ENCODE measurements around the gene MYL11.

DNA sequence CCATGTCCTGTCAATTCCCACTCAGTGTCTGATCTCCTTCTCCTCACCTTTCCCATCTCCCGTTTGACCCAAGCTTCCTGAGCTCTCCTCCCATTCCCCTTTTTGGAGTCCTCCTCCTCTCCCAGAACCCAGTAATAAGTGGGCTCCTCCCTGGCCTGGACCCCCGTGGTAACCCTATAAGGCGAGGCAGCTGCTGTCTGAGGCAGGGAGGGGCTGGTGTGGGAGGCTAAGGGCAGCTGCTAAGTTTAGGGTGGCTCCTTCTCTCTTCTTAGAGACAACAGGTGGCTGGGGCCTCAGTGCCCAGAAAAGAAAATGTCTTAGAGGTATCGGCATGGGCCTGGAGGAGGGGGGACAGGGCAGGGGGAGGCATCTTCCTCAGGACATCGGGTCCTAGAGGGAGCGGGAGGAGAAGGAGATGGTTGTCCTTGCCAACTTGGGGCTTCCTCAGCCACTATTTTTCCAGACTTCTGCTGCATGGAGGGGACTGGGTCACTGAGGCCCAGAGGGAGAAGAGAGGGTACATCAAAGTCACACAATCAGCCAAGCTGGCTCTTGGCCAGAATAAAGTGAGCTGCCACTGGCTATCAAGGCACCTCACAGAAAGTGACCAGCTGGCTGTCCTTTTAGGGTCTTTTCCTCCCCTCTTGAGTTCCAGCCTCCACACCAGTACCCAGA is 2.4 kb upstream of the MYL11 start:
- no peak for TF ChIP-seq KDM1A (IDR thresholded peaks at IDR 0.05; ENCODE audit: low read depth)
- TF ChIP-seq, protein P1, sequence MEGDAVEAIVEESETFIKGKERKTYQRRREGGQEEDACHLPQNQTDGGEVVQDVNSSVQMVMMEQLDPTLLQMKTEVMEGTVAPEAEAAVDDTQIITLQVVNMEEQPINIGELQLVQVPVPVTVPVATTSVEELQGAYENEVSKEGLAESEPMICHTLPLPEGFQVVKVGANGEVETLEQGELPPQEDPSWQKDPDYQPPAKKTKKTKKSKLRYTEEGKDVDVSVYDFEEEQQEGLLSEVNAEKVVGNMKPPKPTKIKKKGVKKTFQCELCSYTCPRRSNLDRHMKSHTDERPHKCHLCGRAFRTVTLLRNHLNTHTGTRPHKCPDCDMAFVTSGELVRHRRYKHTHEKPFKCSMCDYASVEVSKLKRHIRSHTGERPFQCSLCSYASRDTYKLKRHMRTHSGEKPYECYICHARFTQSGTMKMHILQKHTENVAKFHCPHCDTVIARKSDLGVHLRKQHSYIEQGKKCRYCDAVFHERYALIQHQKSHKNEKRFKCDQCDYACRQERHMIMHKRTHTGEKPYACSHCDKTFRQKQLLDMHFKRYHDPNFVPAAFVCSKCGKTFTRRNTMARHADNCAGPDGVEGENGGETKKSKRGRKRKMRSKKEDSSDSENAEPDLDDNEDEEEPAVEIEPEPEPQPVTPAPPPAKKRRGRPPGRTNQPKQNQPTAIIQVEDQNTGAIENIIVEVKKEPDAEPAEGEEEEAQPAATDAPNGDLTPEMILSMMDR (IDR thresholded peaks at IDR 0.05), result no peak
- TF ChIP-seq POLR2A (IDR thresholded peaks at IDR 0.05; ENCODE audit: low read length), result no peak
- TF ChIP-seq, protein P2, sequence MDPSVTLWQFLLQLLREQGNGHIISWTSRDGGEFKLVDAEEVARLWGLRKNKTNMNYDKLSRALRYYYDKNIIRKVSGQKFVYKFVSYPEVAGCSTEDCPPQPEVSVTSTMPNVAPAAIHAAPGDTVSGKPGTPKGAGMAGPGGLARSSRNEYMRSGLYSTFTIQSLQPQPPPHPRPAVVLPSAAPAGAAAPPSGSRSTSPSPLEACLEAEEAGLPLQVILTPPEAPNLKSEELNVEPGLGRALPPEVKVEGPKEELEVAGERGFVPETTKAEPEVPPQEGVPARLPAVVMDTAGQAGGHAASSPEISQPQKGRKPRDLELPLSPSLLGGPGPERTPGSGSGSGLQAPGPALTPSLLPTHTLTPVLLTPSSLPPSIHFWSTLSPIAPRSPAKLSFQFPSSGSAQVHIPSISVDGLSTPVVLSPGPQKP (IDR thresholded peaks at IDR 0.05; ENCODE audit: low read depth, low read length), result no peak
- TF ChIP-seq CEBPB (IDR thresholded peaks at IDR 0.05), result no peak
- TF ChIP-seq, protein P3, sequence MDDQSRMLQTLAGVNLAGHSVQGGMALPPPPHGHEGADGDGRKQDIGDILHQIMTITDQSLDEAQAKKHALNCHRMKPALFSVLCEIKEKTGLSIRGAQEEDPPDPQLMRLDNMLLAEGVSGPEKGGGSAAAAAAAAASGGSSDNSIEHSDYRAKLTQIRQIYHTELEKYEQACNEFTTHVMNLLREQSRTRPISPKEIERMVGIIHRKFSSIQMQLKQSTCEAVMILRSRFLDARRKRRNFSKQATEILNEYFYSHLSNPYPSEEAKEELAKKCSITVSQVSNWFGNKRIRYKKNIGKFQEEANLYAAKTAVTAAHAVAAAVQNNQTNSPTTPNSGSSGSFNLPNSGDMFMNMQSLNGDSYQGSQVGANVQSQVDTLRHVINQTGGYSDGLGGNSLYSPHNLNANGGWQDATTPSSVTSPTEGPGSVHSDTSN (IDR thresholded peaks at IDR 0.05), result no peak
- no peak for TF ChIP-seq FOSL2 (IDR thresholded peaks at IDR 0.05)
- TF ChIP-seq FOSL2 (CRISPR knock-in tag; IDR thresholded peaks at IDR 0.05), result no peak
- no peak for TF ChIP-seq ESRRA (IDR thresholded peaks at IDR 0.05; ENCODE audit: borderline replicate concordance, low read length)
- TF ChIP-seq CHD2 (IDR thresholded peaks at IDR 0.05; ENCODE audit: low read length, partially characterized antibody), result no peak
- no peak for TF ChIP-seq EP300 (IDR thresholded peaks at IDR 0.05)
- TF ChIP-seq FOSB (CRISPR knock-in tag; IDR thresholded peaks at IDR 0.05), result no peak
- TF ChIP-seq RARB (CRISPR knock-in tag; IDR thresholded peaks at IDR 0.05), result no peak
- TF ChIP-seq RFX5 (IDR thresholded peaks at IDR 0.05), result no peak
